K562 (cell line): ENCODE results near the gene SLC39A6. TPM values are rescaled to one million over a fixed set of nuclear protein-coding genes. Genes with fewer than 3 reads are reported as not detected.

Experiments used
- E2F6 ChIP-seq, 2 experiments: IDR thresholded peaks; 2 replicates each; pipeline ENCODE4 v1.6.1; 2011; ENCODE audit warnings: borderline replicate concordance in 1 of 2, control low read depth in 1 of 2, low read depth in 1 of 2, low read length in 1 of 2, mild to moderate bottlenecking in 1 of 2, mixed read lengths in 1 of 2, moderate library complexity in 1 of 2; ENCODE audit not compliant: insufficient read depth in 1 of 2, insufficient read length in 1 of 2, poor library complexity in 1 of 2, severe bottlenecking in 1 of 2; ENCODE audit errors: extremely low read depth in 1 of 2
- HMGN3 ChIP-seq: IDR thresholded peaks from 2 replicates; pipeline ENCODE4 v1.6.1; 2011; ENCODE audit warnings: borderline replicate concordance, low read depth, mild to moderate bottlenecking, mixed read lengths, low read length; ENCODE audit not compliant: insufficient read length; ENCODE audit errors: extremely low read depth
- KAT8 ChIP-seq: fragments of 450-650 bp; IDR thresholded peaks from 2 replicates; pipeline ENCODE4 v1.6.1; 2016; ENCODE audit warnings: low read depth, mild to moderate bottlenecking
- NR2F6 ChIP-seq: fragments of 450-650 bp; formaldehyde crosslinking; IDR thresholded peaks from 2 replicates; pipeline ENCODE4 v1.4.0; 2020; ENCODE audit warnings: mild to moderate bottlenecking
- POLR2A ChIP-seq: fragments of 450-650 bp; conservative IDR thresholded peaks from 2 replicates; pipeline ENCODE4 v1.6.1; 2016
- POLR2B ChIP-seq: fragments of 450-650 bp; IDR thresholded peaks from 2 replicates; pipeline ENCODE4 v1.6.1; 2018; ENCODE audit warnings: low read depth; ENCODE audit not compliant: partially characterized antibody
- RBM39 ChIP-seq: fragments of 200-400 bp; formaldehyde crosslinking; optimal IDR thresholded peaks from 2 replicates; pipeline ENCODE3; 2018; ENCODE audit warnings: low read depth, low read length
- REST ChIP-seq, 2 experiments: fragments of 450-650 bp; formaldehyde crosslinking in 1 of 2; IDR thresholded peaks; 2 replicates each; pipeline versions ENCODE4 v1.4.0 to v1.6.1; 2014 to 2020; ENCODE audit warnings: mild to moderate bottlenecking in 2 of 2, borderline replicate concordance in 1 of 2, low read depth in 1 of 2
- SMAD2 ChIP-seq: fragments of 150-350 bp; IDR thresholded peaks from 2 replicates; pipeline ENCODE4 v1.6.1; 2014; ENCODE audit warnings: low read depth, mild to moderate bottlenecking, low read length
- SRF ChIP-seq, 2 experiments: fragments of 250-450, 450-650 bp in 1 of 2; sonication (Bioruptor Pico) in 1 of 2; sonication (generic) in 1 of 2; formaldehyde crosslinking; IDR thresholded peaks; 2 replicates each; pipeline versions ENCODE4 v1.5.0 to v1.5.1; 2020 to 2022; ENCODE audit warnings: mild to moderate bottlenecking in 1 of 2, missing genetic modification reagents in 1 of 2
- ZFP30 ChIP-seq: fragments of 250-450 bp; sonication (Bioruptor Pico); IDR thresholded peaks from 2 replicates; pipeline ENCODE4 v1.8.0; 2022; ENCODE audit warnings: moderate library complexity, mild to moderate bottlenecking, inconsistent platforms, borderline replicate concordance
- ZFP91 ChIP-seq: sonication (generic); formaldehyde crosslinking; IDR thresholded peaks from 2 replicates; pipeline ENCODE4 v1.8.0; 2022; ENCODE audit warnings: mild to moderate bottlenecking, missing genetic modification reagents
- ZFPM2 ChIP-seq: fragments of 250-450 bp; sonication (Bioruptor Pico); IDR thresholded peaks from 2 replicates; pipeline ENCODE4 v1.5.1; 2022; ENCODE audit warnings: mild to moderate bottlenecking
- ZNF175 ChIP-seq: fragments of 200-800 bp; sonication (Bioruptor generic); IDR thresholded peaks from 2 replicates; pipeline ENCODE4 v1.6.1; 2016; ENCODE audit warnings: low read depth, mild to moderate bottlenecking, missing genetic modification characterization, missing compliant biosample characterization
- ZNF507 ChIP-seq: conservative IDR thresholded peaks from 2 replicates; pipeline ENCODE4 v1.6.1; 2017; ENCODE audit warnings: missing genetic modification characterization, missing compliant biosample characterization
- ZNF766 ChIP-seq: fragments of 200-800 bp; sonication (Bioruptor generic); conservative IDR thresholded peaks from 2 replicates; pipeline ENCODE4 v1.6.1; 2016; ENCODE audit warnings: missing genetic modification characterization, missing compliant biosample characterization
- polyA plus RNA-seq, 8 experiments: library from polyadenylated mRNA; depleted of rRNA in 4 of 8; stranded (reverse) in 5 of 8; unstranded in 3 of 8; fragments of >200 nt; fragmentation: Nextera tagmentation in 2 of 8; fragmentation: Illumina TruSeq in 1 of 8; extraction: Ambion mirVana in 2 of 8; extraction: Trizol in 1 of 8; gene quantifications; 2 replicates each; pipeline versions ENCODE4 v1.2.1 to v1.2.3, GENCODE V29; 2011 to 2014; ENCODE audit warnings: inconsistent platforms in 1 of 8, missing spikeins in 1 of 8
- total RNA-seq, 7 experiments: library from RNA; depleted of rRNA in 6 of 7; stranded (reverse); fragments of >200 nt in 6 of 7; fragmentation: Illumina TruSeq in 2 of 7; extraction: Trizol in 2 of 7; gene quantifications; 2 replicates each; pipeline versions ENCODE4 v1.2.1 to v1.2.3, GENCODE V29; 2011 to 2021; ENCODE audit warnings: low replicate concordance in 1 of 7

SLC39A6 gene
- total and polyA plus RNA-seq, 9 of the 15 experiments (the other 6 are each of a cell fraction or from before 2014, with no cell fraction given), result 5.6 to 23.8 (median 17.4) TPM

DNA sequence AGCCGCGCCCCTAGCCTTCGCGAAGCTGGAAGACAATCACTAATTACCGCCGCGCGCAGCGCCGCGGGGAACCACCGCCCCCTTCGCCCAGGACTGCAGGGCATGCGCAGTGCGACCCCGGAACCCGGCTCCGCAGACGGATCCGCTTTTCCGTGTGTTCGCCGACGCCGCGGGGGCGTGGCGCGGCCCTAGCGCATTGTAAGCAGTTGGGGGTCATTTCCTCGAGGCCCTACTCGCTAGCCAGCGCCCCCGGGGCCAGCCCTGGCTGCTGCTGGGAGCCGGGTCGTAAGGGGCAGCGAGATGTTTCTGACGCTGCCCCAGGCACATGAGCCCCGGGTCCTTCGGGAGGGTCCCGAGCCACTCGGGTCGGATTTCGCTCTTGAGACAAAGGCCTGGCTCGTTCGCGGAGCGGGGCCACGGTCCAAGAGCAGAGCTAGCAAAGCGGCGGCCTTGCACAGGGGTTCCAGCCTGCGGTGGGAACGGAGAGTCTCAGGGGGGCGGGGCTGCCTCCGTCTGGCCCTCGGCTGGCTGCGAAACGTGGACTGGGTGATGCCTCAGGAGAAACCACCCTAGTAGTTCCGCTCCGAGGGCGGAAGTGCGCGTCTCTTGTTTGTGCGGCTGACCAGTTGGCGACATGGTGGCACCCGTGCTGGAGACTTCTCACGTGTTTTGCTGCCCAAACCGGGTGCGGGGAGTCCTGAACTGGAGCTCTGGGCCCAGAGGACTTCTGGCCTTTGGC lies at the start of gene SLC39A6, which contains the start of gene ELP2 (continued):
- TF ChIP-seq REST (IDR thresholded peaks at IDR 0.05; ENCODE audit: borderline replicate concordance) (no peak), REST (CRISPR knock-in tag; IDR thresholded peaks at IDR 0.05; ENCODE audit: low read depth) (0 out of 2 replicates have a peak, but pooled peaks have one; percentile 34), KAT8 (no peak), ZNF766 (CRISPR knock-in tag) (0 out of 2 replicates have a peak, but pooled peaks have one; percentile 4), ZNF507 (tag) (no peak), E2F6 (IDR thresholded peaks at IDR 0.05; ENCODE audit: borderline replicate concordance in 1 of 2, extremely low read depth in 1 of 2, insufficient read depth in 1 of 2, insufficient read length in 1 of 2, low read depth in 1 of 2, low read length in 1 of 2, poor library complexity in 1 of 2, severe bottlenecking in 1 of 2) (peak; percentile 90 to 97), RBM39 (peak; percentile 60), HMGN3 (peak; percentile 77), NR2F6 (CRISPR knock-in tag) (peak; percentile 71; the same call in 1 of the 2 replicates), POLR2A (peak; percentile 93), ZFPM2 (CRISPR knock-in tag) (no peak), SRF (CRISPR knock-in tag; IDR thresholded peaks at IDR 0.05) (peak in 1 of 2 experiments; percentile 23; a peak in 1 of 4 replicates), POLR2B (peak; percentile 87), SMAD2 (no peak), ZFP91 (CRISPR knock-in tag) (no peak), ZNF175 (0 out of 2 replicates have a peak, but pooled peaks have one; percentile 56), ZFP30 (no peak)
